Brain microvascular endothelial cell (primary cell): ENCODE data around the gene TAF10.
A peak's percentile ranks its signal among the peaks of the same experiment; 100 is the strongest.

Experiments used
- DNase-seq: peaks from one replicate; pipeline ENCODE4 v3.0.0-alpha.2; 2020
- H3K27ac ChIP-seq: fragments of 250-450 bp; sonication (Bioruptor Pico); 2 replicates; pipeline ENCODE4 v1.5.1; 2020; ENCODE audit warnings: mild to moderate bottlenecking, moderate library complexity
- H3K27me3 ChIP-seq: fragments of 250-450 bp; sonication (Bioruptor Pico); replicated peaks from 2 replicates; pipeline ENCODE4 v1.5.1; 2020; ENCODE audit warnings: mild to moderate bottlenecking
- H3K36me3 ChIP-seq: fragments of 250-450 bp; sonication (Bioruptor Pico); replicated peaks from 2 replicates; pipeline ENCODE4 v1.5.1; 2020; ENCODE audit warnings: mild to moderate bottlenecking
- H3K4me3 ChIP-seq: 2 replicates; pipeline ENCODE4 v1.5.1; 2011; ENCODE audit warnings: low read depth, mild to moderate bottlenecking, control low read depth, low read length, moderate library complexity
- CTCF ChIP-seq: IDR thresholded peaks from 2 replicates; pipeline ENCODE4 v1.5.1; 2011; ENCODE audit warnings: low read depth, mild to moderate bottlenecking, moderate library complexity, low read length, control low read depth, inconsistent platforms; ENCODE audit errors: missing control alignments
- in situ Hi-C: cut with HindIII; loops from 2 replicates; pipeline ENCODE4 v1.10.0; 2017; ENCODE audit warnings: low sequenced_read_pairs, low pct_ligation_motif_present

Gene TAF10

GRCh38 chr11:6655790-6656583 lies 44.0 kb upstream of the TAF10 start, which contains the start of gene DCHS1:
Gene DCHS1, minus strand, starts transcription at chr11:6655809. Its CDS starts 14,196 bp downstream, at chr11:6641613.
- Histone ChIP-seq H3K27me3 (peaks cover 42% of the 10 kb centered on the region), H3K27ac (no peak within 1 kb of the TSS), H3K36me3 (no peaks in the 10 kb centered on the region), H3K4me3 (peak within 1 kb of the TSS; percentile 27)
- in situ Hi-C loops, result no loop called here
- no peak for DNase-seq
- TF ChIP-seq CTCF, result no peak

GRCh38 chr11:6655020-6655789 lies 43.2 kb upstream of the TAF10 start:
- H3K4me3 ChIP-seq, result peak overlapping the region; percentile 26
- no peak for DNase-seq
- in situ Hi-C loops, result no loop called here
- no peak for TF ChIP-seq CTCF
- no peaks in the 10 kb centered on the region for H3K36me3 ChIP-seq
- peaks cover 46% of the 10 kb centered on the region for H3K27me3 ChIP-seq
- H3K27ac ChIP-seq, result no peak overlapping the region

GRCh38 chr11:6654281-6655019 lies 42.4 kb upstream of the TAF10 start:
- no peak for TF ChIP-seq CTCF
- Histone ChIP-seq H3K27me3 (peaks cover 50% of the 10 kb centered on the region), H3K4me3 (no peak overlapping the region), H3K36me3 (no peaks in the 10 kb centered on the region), H3K27ac (no peak overlapping the region)
- in situ Hi-C loops, result no loop called here
- DNase-seq, result no peak

- DNase-seq, result no peak
- Histone ChIP-seq H3K4me3 (no peak overlapping the region), H3K27me3 (peaks cover 55% of the 10 kb centered on the region), H3K36me3 (no peaks in the 10 kb centered on the region), H3K27ac (no peak overlapping the region)
- no peak for TF ChIP-seq CTCF
- in situ Hi-C loops, result no loop called here
These were observed 41.6 kb upstream of the TAF10 start for GRCh38 chr11:6653656-6654055.

- Histone ChIP-seq H3K27ac (no peak overlapping the region), H3K27me3 (peaks cover 58% of the 10 kb centered on the region), H3K4me3 (no peak overlapping the region), H3K36me3 (no peaks in the 10 kb centered on the region)
- DNase-seq, result no peak
- in situ Hi-C loops, result no loop called here
- no peak for TF ChIP-seq CTCF
These were observed 41.1 kb upstream of the TAF10 start for GRCh38 chr11:6653097-6653496.
